K562 (cell line): ENCODE results near the gene CTXND1. TPM values are rescaled to one million over a fixed set of nuclear protein-coding genes. Genes with fewer than 3 reads are reported as not detected.

Experiments used
- ATAC-seq: fragments of 200-7000 bp; cut with Tn5 transposase; 3 replicates; pipeline ENCODE4 v1.9.1; 2020; ENCODE audit warnings: moderate library complexity
- BruUV-seq: library from RNA; stranded (reverse); fragments of 400-500 nt; replicated peaks from 2 replicates; lab custom pipeline; 2021; lab: Mats Ljungman, UMichigan
- CTCF ChIA-PET: fragments of 300-600 bp; formaldehyde crosslinking; extraction: SDS; loops from one replicate; lab custom pipeline; 2021; ENCODE audit warnings: low intra/inter-chr PET ratio; lab: Yijun Ruan, JAX
- POLR2A ChIA-PET: fragments of 300-600, 350-650 bp; sonication (Branson Sonifier 250); formaldehyde crosslinking; extraction: SDS; loops from one replicate; lab custom pipeline; 2021; ENCODE audit warnings: antibody characterized with exemption, inconsistent platforms; lab: Yijun Ruan, JAX
- DNase-seq, 4 experiments: peaks; one replicate each; pipeline versions ENCODE4 v3.0.0 to v3.0.0-alpha.2; 2011 to 2018; ENCODE audit warnings: low spot score in 3 of 4, mixed read lengths in 3 of 4; ENCODE audit errors: extremely low read depth in 1 of 4
- FAIRE-seq: peaks from 2 replicates; lab custom pipeline; 2011; peaks lifted over from hg19 to GRCh38; lab: Jason Lieb, UNC
- H2AFZ ChIP-seq: 2 replicates; pipeline ENCODE4 v1.6.0; 2011; ENCODE audit warnings: low read depth, low read length, control low read depth, inconsistent platforms
- H3K27ac ChIP-seq: fragments of 200-600 bp; 3 replicates; pipeline ENCODE4 v1.8.0; 2011; ENCODE audit warnings: low read depth, mild to moderate bottlenecking, control low read depth, inconsistent platforms, low read length, moderate library complexity, mixed read lengths; ENCODE audit errors: extremely low read depth
- H3K27me3 ChIP-seq, 2 experiments: fragments of 300-600 bp in 1 of 2; 2 replicates in 1 of 2; 3 replicates in 1 of 2; pipeline versions ENCODE4 v1.6.0 to v1.8.0; 2011; ENCODE audit warnings: inconsistent platforms in 2 of 2, low read length in 2 of 2, mild to moderate bottlenecking in 1 of 2, mixed read lengths in 1 of 2, moderate library complexity in 1 of 2; ENCODE audit not compliant: control insufficient read depth in 2 of 2, insufficient read depth in 2 of 2
- H3K36me3 ChIP-seq: fragments of 300-600 bp; 3 replicates; pipeline ENCODE4 v1.8.0; 2011; ENCODE audit warnings: mild to moderate bottlenecking, low read length, inconsistent platforms; ENCODE audit not compliant: control insufficient read depth, insufficient read depth
- H3K4me1 ChIP-seq, 2 experiments: fragments of 200-600 bp in 1 of 2; replicated peaks in 1 of 2; 2 replicates in 1 of 2; 3 replicates in 1 of 2; pipeline versions ENCODE4 v1.5.1 to v1.8.0; 2011; ENCODE audit warnings: inconsistent platforms in 2 of 2, low read length in 2 of 2, mild to moderate bottlenecking in 1 of 2, mixed read lengths in 1 of 2, moderate library complexity in 1 of 2; ENCODE audit not compliant: control insufficient read depth in 2 of 2, insufficient read depth in 2 of 2
- H3K4me2 ChIP-seq: 2 replicates; pipeline ENCODE4 v1.6.1; 2011; ENCODE audit warnings: low read length, control low read depth, inconsistent platforms, mixed read lengths; ENCODE audit not compliant: insufficient read depth
- H3K4me3 ChIP-seq: fragments of 200-600 bp; sonication (generic), shearing (Covaris generic); 2 replicates; pipeline ENCODE4 v1.5.1; 2016; ENCODE audit warnings: control low read depth, inconsistent platforms
- H3K79me2 ChIP-seq: fragments of 200-600 bp; 3 replicates; pipeline ENCODE4 v1.8.0; 2011; ENCODE audit warnings: low read length, inconsistent platforms; ENCODE audit not compliant: control insufficient read depth, insufficient read depth
- H3K9ac ChIP-seq, 2 experiments: 2 replicates each; pipeline versions ENCODE4 v1.6.0 to v1.6.1; 2011; ENCODE audit warnings: low read depth in 2 of 2, low read length in 2 of 2, control low read depth in 1 of 2, inconsistent platforms in 1 of 2, mild to moderate bottlenecking in 1 of 2, mixed read lengths in 1 of 2; ENCODE audit not compliant: insufficient read depth in 1 of 2
- H3K9me1 ChIP-seq: one replicate; pipeline ENCODE4 v1.6.0; 2011; ENCODE audit warnings: inconsistent platforms, mild to moderate bottlenecking, low read length, moderate library complexity; ENCODE audit not compliant: control insufficient read depth, insufficient read depth
- H3K9me3 ChIP-seq: replicated peaks from 2 replicates; pipeline ENCODE4 v1.5.1; 2011; ENCODE audit warnings: low read depth, low read length, inconsistent platforms; ENCODE audit not compliant: control insufficient read depth, insufficient read depth
- H4K20me1 ChIP-seq: replicated peaks from 2 replicates; pipeline ENCODE4 v1.6.1; 2011; ENCODE audit warnings: low read length, inconsistent platforms, mixed read lengths; ENCODE audit not compliant: control insufficient read depth, insufficient read depth
- CBX2 ChIP-seq: fragments of 200-600 bp; sonication (generic); IDR thresholded peaks from one replicate; pipeline ENCODE4 v1.6.1; 2012; ENCODE audit warnings: mild to moderate bottlenecking, low read length, inconsistent platforms; ENCODE audit not compliant: insufficient read depth, poor library complexity, severe bottlenecking
- GTF2E2 ChIP-seq: fragments of 200-800 bp; sonication (Bioruptor generic); IDR thresholded peaks from 2 replicates; pipeline ENCODE4 v1.6.1; 2016; ENCODE audit warnings: missing genetic modification characterization, missing compliant biosample characterization
- HNRNPUL1 ChIP-seq: fragments of 200-400 bp; formaldehyde crosslinking; IDR thresholded peaks from 2 replicates; pipeline ENCODE4 v1.6.1; 2017; ENCODE audit warnings: low read length
- MYBL2 ChIP-seq, 2 experiments: fragments of 450-650 bp in 1 of 2; sonication (generic) in 1 of 2; formaldehyde crosslinking in 1 of 2; IDR thresholded peaks; 2 replicates each; pipeline versions ENCODE4 v1.6.1 to v1.8.1; 2017 to 2022; ENCODE audit warnings: borderline replicate concordance in 1 of 2, inconsistent platforms in 1 of 2, low read depth in 1 of 2, mild to moderate bottlenecking in 1 of 2, missing genetic modification reagents in 1 of 2, moderate library complexity in 1 of 2
- PHF20 ChIP-seq: fragments of 450-650 bp; IDR thresholded peaks from 2 replicates; pipeline ENCODE4 v1.6.1; 2018; ENCODE audit not compliant: partially characterized antibody
- POLR2H ChIP-seq: IDR thresholded peaks from 2 replicates; pipeline ENCODE4 v1.6.1; 2016; ENCODE audit warnings: missing genetic modification characterization, low read depth, mild to moderate bottlenecking, control low read depth, missing compliant biosample characterization, moderate library complexity
- SAP30 ChIP-seq: fragments of 200-600 bp; sonication (generic); IDR thresholded peaks from 2 replicates; pipeline ENCODE4 v1.6.1; 2012; ENCODE audit warnings: borderline replicate concordance, low read depth, mild to moderate bottlenecking, moderate library complexity, low read length, control low read depth, inconsistent platforms; ENCODE audit not compliant: insufficient read depth, poor library complexity, severe bottlenecking
- TAF9B ChIP-seq: fragments of 450-650 bp; IDR thresholded peaks from 2 replicates; pipeline ENCODE4 v1.6.1; 2018; ENCODE audit warnings: mild to moderate bottlenecking; ENCODE audit not compliant: partially characterized antibody
- ZNF384 ChIP-seq: IDR thresholded peaks from 2 replicates; pipeline ENCODE4 v1.6.1; 2012; ENCODE audit warnings: low read depth, low read length, improper control_type of control experiment
- WGBS: fragments of 100-300 bp; shearing (Covaris generic); methylation state at CpG from one replicate; pipeline ENCODE4 v1.1.6; 2016; ENCODE audit warnings: low coverage, mixed read lengths; ENCODE audit not compliant: insufficient coverage; ENCODE audit errors: missing lambda C conversion rate; 5-methylcytosine and 5-hydroxymethylcytosine counted together
- in situ Hi-C: fragments of 300-500 bp; cut with MboI; formaldehyde crosslinking; loops from 4 replicates; pipeline ENCODE4 v1.15.0; 2018; ENCODE audit warnings: inconsistent platforms, mixed read lengths
- intact Hi-C: fragments of 100-400 bp; cut with micrococcal nuclease; formaldehyde crosslinking; loops from 2 replicates; pipeline ENCODE4 v1.14.2; 2022
- polyA plus RNA-seq, 8 experiments: library from polyadenylated mRNA; depleted of rRNA in 4 of 8; stranded (reverse) in 5 of 8; unstranded in 3 of 8; fragments of >200 nt; fragmentation: Nextera tagmentation in 2 of 8; fragmentation: Illumina TruSeq in 1 of 8; extraction: Ambion mirVana in 2 of 8; extraction: Trizol in 1 of 8; gene quantifications; 2 replicates each; pipeline versions ENCODE4 v1.2.1 to v1.2.3, GENCODE V29; 2011 to 2014; ENCODE audit warnings: inconsistent platforms in 1 of 8, missing spikeins in 1 of 8
- total RNA-seq, 7 experiments: library from RNA; depleted of rRNA in 6 of 7; stranded (reverse); fragments of >200 nt in 6 of 7; fragmentation: Illumina TruSeq in 2 of 7; extraction: Trizol in 2 of 7; gene quantifications; 2 replicates each; pipeline versions ENCODE4 v1.2.1 to v1.2.3, GENCODE V29; 2011 to 2021; ENCODE audit warnings: low replicate concordance in 1 of 7
- TF ChIP-seq, protein P1 (sequence below): sonication (generic); formaldehyde crosslinking; IDR thresholded peaks from 2 replicates; pipeline ENCODE4 v1.8.0; 2023; ENCODE audit warnings: mild to moderate bottlenecking, missing genetic modification reagents

The CTXND1 gene
- total and polyA plus RNA-seq, 9 of the 15 experiments (the other 6 are each of a cell fraction or from before 2014, with no cell fraction given): 0.04 TPM; not detected in 7

DNA sequence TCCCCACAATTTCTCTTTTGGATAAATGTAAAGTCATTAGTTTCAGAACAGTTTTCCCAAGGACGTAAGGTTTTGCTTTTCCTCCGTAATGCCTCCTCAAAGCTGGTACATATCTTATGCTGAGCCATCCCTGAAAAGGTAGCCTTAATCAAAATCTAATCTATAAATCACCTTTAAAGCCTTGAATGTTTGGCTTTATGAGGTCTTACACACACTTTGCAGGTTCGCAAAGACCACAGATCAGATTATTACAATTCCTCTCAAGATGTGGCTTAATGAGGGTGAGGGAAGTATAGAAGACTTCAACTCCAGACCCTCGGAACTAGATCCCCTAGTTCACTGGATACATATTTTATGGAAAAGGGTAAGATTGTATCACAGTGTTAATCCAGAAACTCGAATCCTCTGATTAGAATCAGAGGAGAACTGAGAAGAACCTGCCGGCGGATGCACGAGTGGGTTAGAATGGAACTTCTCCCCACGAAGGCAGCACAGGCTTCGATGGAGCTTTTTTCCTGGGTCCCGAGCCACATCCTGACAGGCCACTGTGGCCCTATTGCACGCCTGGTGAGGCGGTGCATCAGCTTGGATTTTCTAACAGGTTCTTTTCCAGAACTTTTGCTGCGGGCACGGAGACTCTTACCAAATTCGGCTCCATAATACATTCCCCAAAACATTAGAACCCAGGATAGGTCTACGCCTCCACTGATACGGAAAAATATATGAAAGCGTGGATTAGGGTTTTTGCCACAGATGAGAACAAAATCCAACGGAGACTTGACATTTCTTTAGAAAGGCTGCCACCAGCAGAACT lies 1.2 kb downstream of the CTXND1 start:
- H3K27ac ChIP-seq: no peak overlapping the region
- BruUV-seq: no TSS peak
- DNase-seq (no peak), FAIRE-seq (no peak), ATAC-seq (no peak)
- no peak overlapping the region for H3K4me2 ChIP-seq
- no peaks in the 10 kb centered on the region for H3K9me3 ChIP-seq
- H3K36me3 ChIP-seq: no peaks in the 10 kb centered on the region
- no peak overlapping the region for H3K4me3 ChIP-seq
- H3K9me1 ChIP-seq: no peaks in the 10 kb centered on the region
- CTCF ChIA-PET: no interaction called here
- peaks cover 0 to 8% of the 10 kb centered on the region in 2 experiments; a peak in 1 of 5 replicates for H3K4me1 ChIP-seq
- no peaks in the 10 kb centered on the region for H3K79me2 ChIP-seq
- POLR2A ChIA-PET: interaction anchor here (1.4 kb wide), 1 partner anchor 8 kb away, joined by 3 read pairs; no protein-coding TSS in a partner anchor
- no peak overlapping the region for H2AFZ ChIP-seq
- H3K9ac ChIP-seq: no peak overlapping the region
- no peak for TF ChIP-seq HNRNPUL1
- peak; percentile 48 for TF ChIP-seq CBX2
- 5% methylated on average over 20 of the region's 20 CpGs for WGBS
- intact Hi-C loops: no loop called here
- in situ Hi-C loops: no loop called here
- peaks cover 29 to 35% of the 10 kb centered on the region in 2 experiments for H3K27me3 ChIP-seq
- no peaks in the 10 kb centered on the region for H4K20me1 ChIP-seq

DNA sequence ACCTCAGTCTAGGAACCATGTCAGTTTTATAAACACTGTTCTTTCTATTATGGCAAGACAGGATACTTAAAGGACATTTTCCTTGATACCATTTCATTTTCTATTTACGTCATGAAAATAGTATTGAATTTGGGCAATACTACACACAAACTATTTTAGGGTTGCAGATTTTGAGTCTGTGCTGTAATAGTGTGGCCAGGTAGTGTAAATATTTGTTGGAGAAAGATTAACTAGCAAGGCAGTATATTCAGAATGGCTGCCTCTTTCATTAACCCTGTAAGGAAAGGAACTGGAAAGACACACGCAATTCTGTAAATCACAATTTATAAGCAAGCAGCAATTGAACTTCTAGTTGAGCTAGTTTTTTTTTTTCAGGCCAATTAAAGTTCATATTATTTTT lies 2.0 kb downstream of the CTXND1 start:
- Histone ChIP-seq H3K4me1 (peaks cover 0 to 8% of the 10 kb centered on the region in 2 experiments; a peak in 1 of 5 replicates), H3K9me3 (no peaks in the 10 kb centered on the region), H3K27ac (no peak overlapping the region), H3K4me3 (no peak overlapping the region), H2AFZ (no peak overlapping the region), H3K4me2 (no peak overlapping the region), H4K20me1 (no peaks in the 10 kb centered on the region), H3K27me3 (peaks cover 35 to 37% of the 10 kb centered on the region in 2 experiments; a peak in 4 of 5 replicates), H3K79me2 (no peaks in the 10 kb centered on the region), H3K9ac (no peak overlapping the region), H3K36me3 (no peaks in the 10 kb centered on the region), H3K9me1 (no peaks in the 10 kb centered on the region)
- 0% methylated on average over 2 of the region's 2 CpGs for WGBS
- intact Hi-C loops: no loop called here
- no TSS peak for BruUV-seq
- DNase-seq (no peak), ATAC-seq (no peak), FAIRE-seq (no peak)
- CTCF ChIA-PET: no interaction called here
- POLR2A ChIA-PET: interaction anchor here (1.4 kb wide), 1 partner anchor 7 kb away, joined by 3 read pairs; no protein-coding TSS in a partner anchor
- in situ Hi-C loops: no loop called here
- TF ChIP-seq SAP30: no peak
- no peak for TF ChIP-seq GTF2E2 (tag)
- no peak for TF ChIP-seq TAF9B
- TF ChIP-seq, protein P1, sequence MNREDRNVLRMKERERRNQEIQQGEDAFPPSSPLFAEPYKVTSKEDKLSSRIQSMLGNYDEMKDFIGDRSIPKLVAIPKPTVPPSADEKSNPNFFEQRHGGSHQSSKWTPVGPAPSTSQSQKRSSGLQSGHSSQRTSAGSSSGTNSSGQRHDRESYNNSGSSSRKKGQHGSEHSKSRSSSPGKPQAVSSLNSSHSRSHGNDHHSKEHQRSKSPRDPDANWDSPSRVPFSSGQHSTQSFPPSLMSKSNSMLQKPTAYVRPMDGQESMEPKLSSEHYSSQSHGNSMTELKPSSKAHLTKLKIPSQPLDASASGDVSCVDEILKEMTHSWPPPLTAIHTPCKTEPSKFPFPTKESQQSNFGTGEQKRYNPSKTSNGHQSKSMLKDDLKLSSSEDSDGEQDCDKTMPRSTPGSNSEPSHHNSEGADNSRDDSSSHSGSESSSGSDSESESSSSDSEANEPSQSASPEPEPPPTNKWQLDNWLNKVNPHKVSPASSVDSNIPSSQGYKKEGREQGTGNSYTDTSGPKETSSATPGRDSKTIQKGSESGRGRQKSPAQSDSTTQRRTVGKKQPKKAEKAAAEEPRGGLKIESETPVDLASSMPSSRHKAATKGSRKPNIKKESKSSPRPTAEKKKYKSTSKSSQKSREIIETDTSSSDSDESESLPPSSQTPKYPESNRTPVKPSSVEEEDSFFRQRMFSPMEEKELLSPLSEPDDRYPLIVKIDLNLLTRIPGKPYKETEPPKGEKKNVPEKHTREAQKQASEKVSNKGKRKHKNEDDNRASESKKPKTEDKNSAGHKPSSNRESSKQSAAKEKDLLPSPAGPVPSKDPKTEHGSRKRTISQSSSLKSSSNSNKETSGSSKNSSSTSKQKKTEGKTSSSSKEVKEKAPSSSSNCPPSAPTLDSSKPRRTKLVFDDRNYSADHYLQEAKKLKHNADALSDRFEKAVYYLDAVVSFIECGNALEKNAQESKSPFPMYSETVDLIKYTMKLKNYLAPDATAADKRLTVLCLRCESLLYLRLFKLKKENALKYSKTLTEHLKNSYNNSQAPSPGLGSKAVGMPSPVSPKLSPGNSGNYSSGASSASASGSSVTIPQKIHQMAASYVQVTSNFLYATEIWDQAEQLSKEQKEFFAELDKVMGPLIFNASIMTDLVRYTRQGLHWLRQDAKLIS (CRISPR knock-in tag): no peak
- TF ChIP-seq POLR2H (tag): no peak
- no peak for TF ChIP-seq MYBL2 (IDR thresholded peaks at IDR 0.05; ENCODE audit: low read depth)
- TF ChIP-seq MYBL2 (CRISPR knock-in tag; IDR thresholded peaks at IDR 0.05; ENCODE audit: borderline replicate concordance): no peak
- TF ChIP-seq PHF20: no peak
- no peak for TF ChIP-seq ZNF384
